ENCODE results near the gene CSNK1G3. TPM values are rescaled to one million over a fixed set of nuclear protein-coding genes. Genes with fewer than 3 reads are reported as not detected.

CSNK1G3 gene
- total RNA-seq, 1 experiment from 2014 or later: 51.1 TPM

DNA sequence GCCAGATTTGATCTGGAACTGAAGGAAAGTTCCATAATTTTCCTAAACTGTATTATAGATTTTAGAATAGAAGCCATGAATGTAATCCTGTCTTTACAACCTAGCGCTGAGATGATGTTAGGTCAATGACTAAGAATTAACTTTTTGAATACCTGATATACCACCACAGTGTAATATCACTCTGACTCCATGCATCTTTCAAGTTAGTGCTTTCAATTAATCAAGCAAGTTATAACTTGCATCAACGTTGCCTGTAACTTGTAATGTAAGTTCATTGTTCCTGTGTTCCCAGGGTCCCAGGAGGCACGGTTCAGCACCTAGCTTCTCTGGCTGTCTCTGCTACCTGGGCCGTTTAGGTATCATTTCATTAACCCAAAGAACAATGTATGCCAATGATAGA, 139.3 kb downstream of the CSNK1G3 start (continued):
- TF ChIP-seq CEBPB (IDR thresholded peaks at IDR 0.05; ENCODE audit: low read depth): no peak
- TF ChIP-seq, protein P1, sequence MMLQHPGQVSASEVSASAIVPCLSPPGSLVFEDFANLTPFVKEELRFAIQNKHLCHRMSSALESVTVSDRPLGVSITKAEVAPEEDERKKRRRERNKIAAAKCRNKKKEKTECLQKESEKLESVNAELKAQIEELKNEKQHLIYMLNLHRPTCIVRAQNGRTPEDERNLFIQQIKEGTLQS (IDR thresholded peaks at IDR 0.05): no peak
- no peak for TF ChIP-seq CTCF (IDR thresholded peaks at IDR 0.05 in 2 of 3, conservative IDR thresholded peaks at IDR 0.05 in 1 of 3; ENCODE audit: borderline replicate concordance in 1 of 3, insufficient read depth in 1 of 3, low read depth in 2 of 3, low read length in 2 of 3)
- TF ChIP-seq SRF (IDR thresholded peaks at IDR 0.05; ENCODE audit: low read depth): no peak
- no peak for TF ChIP-seq ZNF274 (IDR thresholded peaks at IDR 0.05; ENCODE audit: low read depth, low read length)
- TF ChIP-seq CBX3 (IDR thresholded peaks at IDR 0.05; ENCODE audit: low read depth): no peak
- no peak for TF ChIP-seq SIN3A (IDR thresholded peaks at IDR 0.05; ENCODE audit: low read depth)
- TF ChIP-seq EZH2phosphoT487 (IDR thresholded peaks at IDR 0.05; ENCODE audit: borderline replicate concordance): no peak
- TF ChIP-seq YY1 (IDR thresholded peaks at IDR 0.05; ENCODE audit: extremely low read depth, insufficient replicate concordance, low read depth, low read length): no peak
- no peak for TF ChIP-seq POLR2A (IDR thresholded peaks at IDR 0.05; ENCODE audit: borderline replicate concordance, extremely low read depth, insufficient read depth, insufficient read length)

DNA sequence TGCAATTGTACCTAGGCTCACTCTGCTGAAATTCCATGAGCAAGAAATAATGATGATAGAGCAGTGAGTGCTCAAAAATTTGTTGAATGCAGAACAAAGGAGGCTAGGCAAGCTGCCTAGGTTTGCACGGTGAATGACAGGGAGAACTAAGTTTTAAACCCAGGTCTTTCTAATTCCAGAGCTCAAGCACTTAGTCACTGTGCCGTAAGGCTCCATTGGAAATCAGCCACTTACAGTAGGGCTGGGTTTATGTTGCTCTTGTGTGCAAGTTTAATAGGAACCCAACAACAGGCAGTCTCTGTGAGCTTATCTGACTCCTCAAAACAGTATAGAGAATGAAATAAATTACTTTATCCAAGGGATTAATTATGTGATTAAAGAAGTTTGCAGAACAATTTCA, 147.0 kb downstream of the CSNK1G3 start:
- intact Hi-C loops (cut with micrococcal nuclease): no loop called here
- POLR2A ChIA-PET: no interaction called here
- BruUV-seq (replicated peaks): no TSS peak
- Histone ChIP-seq H3K4me3 (replicated peaks in 1 of 2; ENCODE audit: low read depth in 1 of 2, low read length in 2 of 2) (no peak overlapping the region), H2AFZ (ENCODE audit: low read depth, low read length, poor library complexity, severe bottlenecking) (no peak overlapping the region), H3K4me1 (ENCODE audit: control insufficient read depth in 1 of 2, insufficient read depth in 2 of 2, low read length in 2 of 2) (no peaks in the 10 kb centered on the region), H4K20me1 (ENCODE audit: insufficient read depth) (no peaks in the 10 kb centered on the region), H3K9ac (ENCODE audit: low read length) (no peak overlapping the region), H3K79me2 (ENCODE audit: insufficient read depth, low read length) (no peaks in the 10 kb centered on the region), H3K9me3 (ENCODE audit: control insufficient read depth in 1 of 2, insufficient read depth in 1 of 2, low read depth in 1 of 2, low read length in 2 of 2) (no peaks in the 10 kb centered on the region), H3K4me2 (ENCODE audit: low read length) (no peak overlapping the region), H3K9me2 (ENCODE audit: insufficient read depth) (no peaks in the 10 kb centered on the region), H3K36me3 (ENCODE audit: control insufficient read depth in 1 of 2, insufficient read depth in 2 of 2, low read length in 2 of 2) (no peaks in the 10 kb centered on the region), H3K27me3 (ENCODE audit: insufficient read depth, low read length) (no peaks in the 10 kb centered on the region), H3K27ac (ENCODE audit: low read depth, low read length) (no peak overlapping the region)
- CTCF ChIA-PET: no interaction called here
- no peak for TF ChIP-seq MAX (IDR thresholded peaks at IDR 0.05)
- no peak for TF ChIP-seq CEBPB (IDR thresholded peaks at IDR 0.05; ENCODE audit: low read depth)
- TF ChIP-seq RAD21 (IDR thresholded peaks at IDR 0.05; ENCODE audit: low read depth): no peak
- TF ChIP-seq ZNF274 (IDR thresholded peaks at IDR 0.05; ENCODE audit: low read depth, low read length): no peak
- TF ChIP-seq, protein P1 (IDR thresholded peaks at IDR 0.05): no peak
- no peak for TF ChIP-seq EZH2phosphoT487 (IDR thresholded peaks at IDR 0.05; ENCODE audit: borderline replicate concordance)
- TF ChIP-seq REST (IDR thresholded peaks at IDR 0.05; ENCODE audit: low read depth): no peak
- no peak for TF ChIP-seq SRF (IDR thresholded peaks at IDR 0.05; ENCODE audit: low read depth)
- TF ChIP-seq EZH2 (IDR thresholded peaks at IDR 0.05): no peak
- TF ChIP-seq ELF1 (IDR thresholded peaks at IDR 0.05; ENCODE audit: borderline replicate concordance, low read depth): no peak
- TF ChIP-seq SP1 (IDR thresholded peaks at IDR 0.05; ENCODE audit: low read depth): no peak
- RAD21 ChIA-PET (ENCODE audit: low non-redundant PET in 1 of 2, low total read pairs in 2 of 2, uncharacterized antibody in 2 of 2, unreplicated experiment in 2 of 2): no interaction called here
- no peak for ATAC-seq
- no peak for DNase-seq (ENCODE audit: low read depth, low spot score)

Measured in HCT116 (cell line).